Measurements from ENCODE around the gene TMEM62. TPM values are rescaled to one million over a fixed set of nuclear protein-coding genes. Genes with fewer than 3 reads are reported as not detected.
A peak's percentile ranks its signal among the peaks of the same experiment; 100 is the strongest.

Gene TMEM62
- total and polyA plus RNA-seq, 9 of the 15 experiments (the other 6 are each of a cell fraction or from before 2014, with no cell fraction given), result 4.4 to 16.6 (median 11.1) TPM

GRCh38 chr15:43132830-43133429 is 456 bp upstream of the TMEM62 start (continued):
- TF ChIP-seq HDGF (IDR thresholded peaks at IDR 0.05) (0 out of 2 replicates have a peak, but pooled peaks have one; percentile 53), ETV5 (CRISPR knock-in tag; IDR thresholded peaks at IDR 0.05; ENCODE audit: low read depth) (no peak), DPF2 (IDR thresholded peaks at IDR 0.05) (peak; percentile 50; the same call in 1 of the 2 replicates), ZNF717 (CRISPR knock-in tag; IDR thresholded peaks at IDR 0.05) (no peak), ZNF609 (CRISPR knock-in tag; IDR thresholded peaks at IDR 0.05; ENCODE audit: borderline replicate concordance) (0 out of 2 replicates have a peak, but pooled peaks have one; percentile 10), RBM17 (IDR thresholded peaks at IDR 0.05; ENCODE audit: borderline replicate concordance, low read depth, low read length) (no peak), ZNF184 (CRISPR knock-in tag; IDR thresholded peaks at IDR 0.05) (no peak), ZNF75A (CRISPR knock-in tag; IDR thresholded peaks at IDR 0.05) (no peak), KDM1A (IDR thresholded peaks at IDR 0.05) (peak in 1 of 2 experiments; percentile 40; a peak in 2 of 4 replicates), SMARCA4 (IDR thresholded peaks at IDR 0.05) (peak; percentile 56; the same call in 1 of the 2 replicates), NFIC (IDR thresholded peaks at IDR 0.05) (no peak), NFIX (CRISPR knock-in tag; IDR thresholded peaks at IDR 0.05; ENCODE audit: low read depth) (no peak), PHB (CRISPR knock-in tag; IDR thresholded peaks at IDR 0.05) (no peak), NCOA6 (IDR thresholded peaks at IDR 0.05) (no peak), DMBX1 (CRISPR knock-in tag; IDR thresholded peaks at IDR 0.05; ENCODE audit: borderline replicate concordance) (no peak)
- TF ChIP-seq, protein P1, sequence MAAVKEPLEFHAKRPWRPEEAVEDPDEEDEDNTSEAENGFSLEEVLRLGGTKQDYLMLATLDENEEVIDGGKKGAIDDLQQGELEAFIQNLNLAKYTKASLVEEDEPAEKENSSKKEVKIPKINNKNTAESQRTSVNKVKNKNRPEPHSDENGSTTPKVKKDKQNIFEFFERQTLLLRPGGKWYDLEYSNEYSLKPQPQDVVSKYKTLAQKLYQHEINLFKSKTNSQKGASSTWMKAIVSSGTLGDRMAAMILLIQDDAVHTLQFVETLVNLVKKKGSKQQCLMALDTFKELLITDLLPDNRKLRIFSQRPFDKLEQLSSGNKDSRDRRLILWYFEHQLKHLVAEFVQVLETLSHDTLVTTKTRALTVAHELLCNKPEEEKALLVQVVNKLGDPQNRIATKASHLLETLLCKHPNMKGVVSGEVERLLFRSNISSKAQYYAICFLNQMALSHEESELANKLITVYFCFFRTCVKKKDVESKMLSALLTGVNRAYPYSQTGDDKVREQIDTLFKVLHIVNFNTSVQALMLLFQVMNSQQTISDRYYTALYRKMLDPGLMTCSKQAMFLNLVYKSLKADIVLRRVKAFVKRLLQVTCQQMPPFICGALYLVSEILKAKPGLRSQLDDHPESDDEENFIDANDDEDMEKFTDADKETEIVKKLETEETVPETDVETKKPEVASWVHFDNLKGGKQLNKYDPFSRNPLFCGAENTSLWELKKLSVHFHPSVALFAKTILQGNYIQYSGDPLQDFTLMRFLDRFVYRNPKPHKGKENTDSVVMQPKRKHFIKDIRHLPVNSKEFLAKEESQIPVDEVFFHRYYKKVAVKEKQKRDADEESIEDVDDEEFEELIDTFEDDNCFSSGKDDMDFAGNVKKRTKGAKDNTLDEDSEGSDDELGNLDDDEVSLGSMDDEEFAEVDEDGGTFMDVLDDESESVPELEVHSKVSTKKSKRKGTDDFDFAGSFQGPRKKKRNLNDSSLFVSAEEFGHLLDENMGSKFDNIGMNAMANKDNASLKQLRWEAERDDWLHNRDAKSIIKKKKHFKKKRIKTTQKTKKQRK (IDR thresholded peaks at IDR 0.05; ENCODE audit: borderline replicate concordance, low read depth, low read length), result no peak
- TF ChIP-seq, protein P2, sequence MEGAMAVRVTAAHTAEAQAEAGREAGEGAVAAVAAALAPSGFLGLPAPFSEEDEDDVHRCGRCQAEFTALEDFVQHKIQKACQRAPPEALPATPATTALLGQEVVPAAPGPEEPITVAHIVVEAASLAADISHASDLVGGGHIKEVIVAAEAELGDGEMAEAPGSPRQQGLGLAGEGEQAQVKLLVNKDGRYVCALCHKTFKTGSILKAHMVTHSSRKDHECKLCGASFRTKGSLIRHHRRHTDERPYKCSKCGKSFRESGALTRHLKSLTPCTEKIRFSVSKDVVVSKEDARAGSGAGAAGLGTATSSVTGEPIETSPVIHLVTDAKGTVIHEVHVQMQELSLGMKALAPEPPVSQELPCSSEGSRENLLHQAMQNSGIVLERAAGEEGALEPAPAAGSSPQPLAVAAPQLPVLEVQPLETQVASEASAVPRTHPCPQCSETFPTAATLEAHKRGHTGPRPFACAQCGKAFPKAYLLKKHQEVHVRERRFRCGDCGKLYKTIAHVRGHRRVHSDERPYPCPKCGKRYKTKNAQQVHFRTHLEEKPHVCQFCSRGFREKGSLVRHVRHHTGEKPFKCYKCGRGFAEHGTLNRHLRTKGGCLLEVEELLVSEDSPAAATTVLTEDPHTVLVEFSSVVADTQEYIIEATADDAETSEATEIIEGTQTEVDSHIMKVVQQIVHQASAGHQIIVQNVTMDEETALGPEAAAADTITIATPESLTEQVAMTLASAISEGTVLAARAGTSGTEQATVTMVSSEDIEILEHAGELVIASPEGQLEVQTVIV (CRISPR knock-in tag; IDR thresholded peaks at IDR 0.05; ENCODE audit: borderline replicate concordance), result no peak

Measured in K562 (cell line).